Erythroblast (primary cell): ENCODE measurements around the gene EPHB1.

ENCODE experiments used
- GATA1 ChIP-seq: IDR thresholded peaks from 2 replicates; pipeline ENCODE4 v1.6.1; 2011; ENCODE audit warnings: low read depth, mild to moderate bottlenecking, control low read depth, low read length, moderate library complexity
- POLR2A ChIP-seq: IDR thresholded peaks from 2 replicates; pipeline ENCODE4 v1.6.1; 2011; ENCODE audit warnings: mild to moderate bottlenecking, low read length

DNA sequence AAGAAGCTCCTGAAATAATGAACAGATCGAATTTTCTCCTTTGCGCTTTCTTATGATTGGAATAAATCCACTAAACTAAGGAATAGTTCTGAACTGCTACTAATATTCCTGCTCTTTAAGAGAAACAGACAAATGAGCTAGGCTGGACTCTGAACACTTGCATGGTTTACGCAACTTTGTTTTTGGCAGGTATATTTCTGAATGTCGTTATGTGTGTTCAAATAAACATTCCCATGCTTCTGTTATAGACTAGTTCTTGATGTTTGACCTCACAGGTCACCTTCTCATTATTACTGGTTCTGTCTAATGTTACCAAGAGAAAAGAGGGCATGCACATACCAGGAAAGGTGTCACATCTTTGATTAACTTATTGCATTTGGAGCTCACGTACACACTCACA is 418.2 kb downstream of the EPHB1 start:
- TF ChIP-seq POLR2A (no peak), GATA1 (no peak)
